Measurements from ENCODE around the gene GRK2. TPM values are rescaled to one million over a fixed set of nuclear protein-coding genes. Genes with fewer than 3 reads are reported as not detected.

GRK2 gene
- polyA plus RNA-seq, 1 donor from 2014 or later: 26.2 TPM

DNA sequence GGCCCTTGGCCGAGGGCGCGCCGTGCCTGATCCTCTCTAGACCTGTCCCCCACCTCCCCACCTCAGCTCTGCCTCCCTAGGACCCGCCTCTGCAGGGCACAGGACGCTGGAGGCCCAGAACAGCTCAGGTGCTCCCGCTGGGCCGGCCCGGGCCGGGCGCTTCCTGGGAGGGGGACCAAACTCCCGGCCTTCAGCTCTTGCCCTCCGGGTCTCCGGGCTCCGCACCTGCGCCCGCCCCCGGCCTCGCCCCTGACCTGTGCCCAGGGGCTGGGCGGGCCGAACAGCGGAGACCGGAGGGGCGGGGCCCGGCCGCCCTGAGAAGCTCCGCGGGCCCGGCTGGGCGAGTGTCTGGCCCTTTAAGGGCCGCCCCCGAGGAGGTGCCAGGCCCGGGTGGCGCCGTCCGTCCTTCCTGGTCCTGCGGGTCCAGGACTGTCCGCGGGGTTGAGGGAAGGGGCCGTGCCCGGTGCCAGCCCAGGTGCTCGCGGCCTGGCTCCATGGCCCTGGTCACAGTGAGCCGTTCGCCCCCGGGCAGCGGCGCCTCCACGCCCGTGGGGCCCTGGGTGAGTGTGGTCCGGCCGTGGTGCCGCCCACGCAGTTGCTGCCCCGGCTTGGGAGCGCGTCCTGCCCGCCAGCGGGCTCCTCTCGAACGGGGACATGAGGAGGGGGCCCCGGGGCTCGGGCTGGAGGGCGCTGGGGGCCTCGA lies 37.0 kb downstream of the GRK2 start, which contains the start of gene SSH3:
SSH3 (plus strand) TSS at position 399 of the 703 bp plus-strand sequence; CDS start at position 495, 96 bp downstream.
- Mint-ChIP-seq H3K4me1 (peaks cover 0 to 4% (median under 1%) of the 10 kb centered on the region in 3 donors), H3K27ac (peak within 1 kb of the TSS in 1 of 3 donors; percentile 59), H3K9me3 (no peaks in the 10 kb centered on the region), H3K27me3 (no peaks in the 10 kb centered on the region), H3K36me3 (peaks cover 4% of the 10 kb centered on the region), H3K4me3 (peak within 1 kb of the TSS in 3 of 4 donors; percentile 5 to 65 (median 22))

DNA sequence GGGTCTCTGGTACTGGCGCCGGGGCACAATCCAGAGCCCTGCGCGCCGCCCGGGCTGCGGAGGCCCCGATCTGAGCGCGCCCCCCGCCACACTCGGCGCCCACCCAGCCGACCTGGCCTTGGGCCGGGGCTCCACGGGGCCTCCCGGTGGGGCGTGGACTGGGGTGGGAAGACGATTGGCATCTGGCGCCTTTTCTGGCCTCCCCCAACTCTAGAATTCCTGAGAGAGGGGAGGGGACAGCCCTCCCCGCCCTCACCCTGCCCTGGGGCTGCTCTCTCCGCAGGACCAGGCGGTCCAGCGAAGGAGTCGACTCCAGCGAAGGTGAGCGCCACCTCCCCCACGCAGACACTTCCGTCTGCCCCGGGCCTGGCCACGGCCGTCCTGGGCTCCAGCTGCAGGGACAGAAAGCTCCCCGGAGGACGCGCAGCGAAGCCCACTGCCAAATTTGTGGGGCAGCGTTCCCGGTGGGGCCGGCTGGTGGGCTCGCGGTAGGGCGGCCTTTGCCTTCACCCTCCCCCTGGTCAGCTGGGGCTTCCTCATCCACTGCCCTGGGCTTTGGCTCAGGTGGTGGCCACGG lies 37.6 kb downstream of the GRK2 start:
- peak overlapping the region in 1 of 4 donors; percentile 65 for H3K4me3 Mint-ChIP-seq
- no peaks in the 10 kb centered on the region for H3K4me1 Mint-ChIP-seq
- no peak overlapping the region for H3K27ac Mint-ChIP-seq
- H3K9me3 Mint-ChIP-seq: no peaks in the 10 kb centered on the region
- H3K36me3 Mint-ChIP-seq: no peaks in the 10 kb centered on the region
- H3K27me3 Mint-ChIP-seq: no peaks in the 10 kb centered on the region

DNA sequence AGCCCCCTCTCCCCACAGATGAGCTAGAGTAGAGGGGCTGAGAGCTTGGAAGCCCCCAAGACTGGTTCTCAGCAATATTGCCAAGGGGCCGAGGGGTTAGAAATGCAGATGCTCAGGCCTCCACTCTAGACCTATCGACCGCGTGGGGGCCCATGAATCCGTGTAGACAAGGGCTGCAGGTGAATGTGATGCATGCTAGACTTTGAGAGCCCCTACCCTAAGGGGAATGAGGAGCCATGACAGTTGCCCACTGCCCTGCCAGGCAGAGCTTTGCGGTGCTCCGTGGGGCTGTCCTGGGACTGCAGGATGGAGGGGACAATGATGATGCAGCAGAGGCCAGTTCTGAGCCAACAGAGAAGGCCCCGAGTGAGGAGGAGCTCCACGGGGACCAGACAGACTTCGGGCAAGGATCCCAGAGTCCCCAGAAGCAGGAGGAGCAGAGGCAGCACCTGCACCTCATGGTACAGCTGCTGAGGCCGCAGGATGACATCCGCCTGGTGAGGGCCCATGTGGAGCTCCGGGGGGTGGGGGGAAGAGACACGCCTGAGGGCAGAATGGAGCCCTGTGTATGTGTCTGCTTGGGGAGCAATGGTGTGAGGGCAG lies 38.3 kb downstream of the GRK2 start:
- no peaks in the 10 kb centered on the region for H3K9me3 Mint-ChIP-seq
- peak overlapping the region in 2 of 4 donors; percentile 34 to 43 for H3K4me3 Mint-ChIP-seq
- H3K36me3 Mint-ChIP-seq: no peaks in the 10 kb centered on the region
- H3K27ac Mint-ChIP-seq: no peak overlapping the region
- no peaks in the 10 kb centered on the region for H3K27me3 Mint-ChIP-seq
- peaks cover 0 to 1% (median 0%) of the 10 kb centered on the region in 3 donors for H3K4me1 Mint-ChIP-seq

DNA sequence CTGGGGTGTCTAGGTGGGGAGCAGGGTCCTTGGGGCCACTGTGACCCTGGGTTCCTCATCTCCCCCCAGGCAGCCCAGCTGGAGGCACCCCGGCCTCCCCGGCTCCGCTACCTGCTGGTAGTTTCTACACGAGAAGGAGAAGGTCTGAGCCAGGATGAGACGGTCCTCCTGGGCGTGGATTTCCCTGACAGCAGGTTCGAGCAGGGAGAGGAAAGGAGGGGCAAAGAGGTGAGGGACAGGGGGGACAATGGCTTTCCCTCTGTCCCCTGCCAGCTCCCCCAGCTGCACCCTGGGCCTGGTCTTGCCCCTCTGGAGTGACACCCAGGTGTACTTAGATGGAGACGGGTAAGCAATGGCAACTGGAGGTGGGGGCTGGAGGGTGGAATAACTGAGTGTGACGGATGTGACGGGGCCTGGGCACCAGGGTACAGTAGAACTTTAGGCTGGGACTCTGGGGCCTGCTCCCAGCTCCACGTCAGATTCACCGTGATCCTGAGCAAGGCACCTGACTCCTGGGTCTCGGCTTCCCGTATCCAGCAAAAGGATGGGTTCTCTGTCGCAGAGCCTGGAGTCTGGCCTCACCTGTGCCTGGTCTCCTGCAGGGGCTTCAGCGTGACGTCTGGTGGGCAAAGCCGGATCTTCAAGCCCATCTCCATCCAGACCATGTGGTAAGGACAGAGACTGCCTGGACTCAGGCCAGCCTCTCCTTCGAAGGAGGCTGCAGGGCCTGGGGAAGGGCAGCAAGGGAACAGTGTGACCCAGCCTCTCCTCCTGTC lies 40.7 kb downstream of the GRK2 start:
- H3K27ac Mint-ChIP-seq: no peak overlapping the region
- peaks cover 0 to 1% (median 0%) of the 10 kb centered on the region in 3 donors for H3K4me1 Mint-ChIP-seq
- no peak overlapping the region for H3K4me3 Mint-ChIP-seq
- no peaks in the 10 kb centered on the region for H3K27me3 Mint-ChIP-seq
- H3K9me3 Mint-ChIP-seq: no peaks in the 10 kb centered on the region
- H3K36me3 Mint-ChIP-seq: no peaks in the 10 kb centered on the region

DNA sequence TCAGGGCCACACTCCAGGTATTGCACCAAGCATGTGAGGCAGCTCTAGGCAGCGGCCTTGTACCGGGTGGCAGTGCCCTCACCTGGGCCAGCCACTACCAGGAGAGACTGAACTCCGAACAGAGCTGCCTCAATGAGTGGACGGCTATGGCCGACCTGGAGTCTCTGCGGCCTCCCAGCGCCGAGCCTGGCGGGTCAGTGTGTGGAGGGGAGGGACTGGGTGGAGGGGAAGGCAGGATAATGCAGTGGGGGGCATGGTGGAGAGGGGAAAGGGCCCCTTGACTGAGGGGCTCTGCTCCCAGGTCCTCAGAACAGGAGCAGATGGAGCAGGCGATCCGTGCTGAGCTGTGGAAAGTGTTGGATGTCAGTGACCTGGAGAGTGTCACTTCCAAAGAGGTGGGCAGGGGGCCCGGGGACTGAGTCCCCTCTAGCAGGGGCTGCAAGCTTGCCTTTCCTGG lies 41.3 kb downstream of the GRK2 start:
- Mint-ChIP-seq H3K27me3 (no peaks in the 10 kb centered on the region), H3K36me3 (no peaks in the 10 kb centered on the region), H3K4me3 (no peak overlapping the region), H3K27ac (no peak overlapping the region), H3K9me3 (no peaks in the 10 kb centered on the region), H3K4me1 (peaks cover 4% of the 10 kb centered on the region in 3 donors)

DNA sequence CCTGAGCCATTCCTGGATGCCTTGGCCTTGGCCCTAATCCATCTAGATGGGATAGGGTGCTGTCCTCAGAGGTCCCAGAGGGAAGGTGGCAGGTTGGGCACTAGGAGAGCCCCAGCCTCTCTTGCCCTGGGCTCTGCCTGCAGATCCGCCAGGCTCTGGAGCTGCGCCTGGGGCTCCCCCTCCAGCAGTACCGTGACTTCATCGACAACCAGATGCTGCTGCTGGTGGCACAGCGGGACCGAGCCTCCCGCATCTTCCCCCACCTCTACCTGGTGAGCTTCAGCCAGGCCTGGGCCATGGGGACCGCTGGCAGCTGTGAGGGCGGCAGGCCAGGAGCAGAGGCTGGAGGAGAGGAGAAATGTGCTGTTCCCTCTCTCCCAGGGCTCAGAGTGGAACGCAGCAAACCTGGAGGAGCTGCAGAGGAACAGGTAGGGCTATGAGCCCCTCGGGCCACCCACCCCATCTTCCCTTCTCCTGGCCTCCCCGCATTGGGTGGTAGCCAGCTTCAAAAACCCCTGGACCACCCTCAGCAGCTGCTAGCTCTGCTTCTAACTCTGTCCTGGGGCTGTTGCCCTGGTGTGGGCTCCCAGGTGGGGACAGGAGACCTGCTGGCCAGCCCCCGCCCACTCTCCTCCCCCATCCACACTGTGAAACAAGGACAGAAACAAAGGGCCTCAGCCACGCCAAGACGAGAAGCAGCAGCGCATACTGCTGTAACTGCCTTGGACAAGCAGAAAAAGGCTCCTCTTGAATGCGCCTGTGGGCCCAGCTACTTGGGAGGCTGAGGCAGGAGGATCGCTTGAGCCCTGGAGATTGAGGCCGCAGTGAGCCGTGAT lies 42.0 kb downstream of the GRK2 start:
- no peaks in the 10 kb centered on the region for H3K9me3 Mint-ChIP-seq
- H3K36me3 Mint-ChIP-seq: no peaks in the 10 kb centered on the region
- no peak overlapping the region for H3K4me3 Mint-ChIP-seq
- H3K4me1 Mint-ChIP-seq: peaks cover 5 to 9% (median 9%) of the 10 kb centered on the region in 3 donors
- no peak overlapping the region for H3K27ac Mint-ChIP-seq
- H3K27me3 Mint-ChIP-seq: no peaks in the 10 kb centered on the region

DNA sequence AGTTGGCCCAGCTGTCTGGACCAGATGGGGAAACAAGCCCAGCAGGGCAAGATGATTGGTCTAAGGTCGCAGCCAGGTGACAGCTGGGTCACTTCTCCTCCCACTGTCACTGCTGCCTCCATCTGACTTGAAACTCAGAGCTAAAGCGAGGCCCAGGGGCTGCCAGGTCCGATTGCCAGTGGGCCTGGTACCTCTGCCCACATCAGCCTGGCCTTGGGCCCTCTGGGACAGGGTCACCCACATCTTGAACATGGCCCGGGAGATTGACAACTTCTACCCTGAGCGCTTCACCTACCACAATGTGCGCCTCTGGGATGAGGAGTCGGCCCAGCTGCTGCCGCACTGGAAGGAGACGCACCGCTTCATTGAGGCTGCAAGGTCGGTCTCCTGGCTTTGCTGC lies 42.9 kb downstream of the GRK2 start:
- no peaks in the 10 kb centered on the region for H3K27me3 Mint-ChIP-seq
- H3K9me3 Mint-ChIP-seq: no peaks in the 10 kb centered on the region
- H3K4me3 Mint-ChIP-seq: no peak overlapping the region
- H3K27ac Mint-ChIP-seq: no peak overlapping the region
- peaks cover 5 to 9% (median 9%) of the 10 kb centered on the region in 3 donors for H3K4me1 Mint-ChIP-seq
- H3K36me3 Mint-ChIP-seq: no peaks in the 10 kb centered on the region

DNA sequence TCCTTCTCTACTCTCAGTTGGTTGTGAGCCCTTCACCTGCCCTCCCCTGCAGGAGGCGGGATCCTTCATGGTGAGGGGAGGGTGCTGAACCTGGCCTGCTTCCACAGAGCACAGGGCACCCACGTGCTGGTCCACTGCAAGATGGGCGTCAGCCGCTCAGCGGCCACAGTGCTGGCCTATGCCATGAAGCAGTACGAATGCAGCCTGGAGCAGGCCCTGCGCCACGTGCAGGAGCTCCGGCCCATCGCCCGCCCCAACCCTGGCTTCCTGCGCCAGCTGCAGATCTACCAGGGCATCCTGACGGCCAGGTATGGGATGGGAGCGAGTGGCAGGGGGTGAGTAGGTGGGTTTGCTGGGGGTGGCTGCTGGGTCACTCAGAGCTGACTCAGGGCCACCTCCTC lies 43.4 kb downstream of the GRK2 start:
- Mint-ChIP-seq H3K27ac (no peak overlapping the region), H3K4me3 (no peak overlapping the region), H3K36me3 (no peaks in the 10 kb centered on the region), H3K4me1 (peaks cover 5 to 9% (median 9%) of the 10 kb centered on the region in 3 donors), H3K27me3 (no peaks in the 10 kb centered on the region), H3K9me3 (no peaks in the 10 kb centered on the region)

DNA sequence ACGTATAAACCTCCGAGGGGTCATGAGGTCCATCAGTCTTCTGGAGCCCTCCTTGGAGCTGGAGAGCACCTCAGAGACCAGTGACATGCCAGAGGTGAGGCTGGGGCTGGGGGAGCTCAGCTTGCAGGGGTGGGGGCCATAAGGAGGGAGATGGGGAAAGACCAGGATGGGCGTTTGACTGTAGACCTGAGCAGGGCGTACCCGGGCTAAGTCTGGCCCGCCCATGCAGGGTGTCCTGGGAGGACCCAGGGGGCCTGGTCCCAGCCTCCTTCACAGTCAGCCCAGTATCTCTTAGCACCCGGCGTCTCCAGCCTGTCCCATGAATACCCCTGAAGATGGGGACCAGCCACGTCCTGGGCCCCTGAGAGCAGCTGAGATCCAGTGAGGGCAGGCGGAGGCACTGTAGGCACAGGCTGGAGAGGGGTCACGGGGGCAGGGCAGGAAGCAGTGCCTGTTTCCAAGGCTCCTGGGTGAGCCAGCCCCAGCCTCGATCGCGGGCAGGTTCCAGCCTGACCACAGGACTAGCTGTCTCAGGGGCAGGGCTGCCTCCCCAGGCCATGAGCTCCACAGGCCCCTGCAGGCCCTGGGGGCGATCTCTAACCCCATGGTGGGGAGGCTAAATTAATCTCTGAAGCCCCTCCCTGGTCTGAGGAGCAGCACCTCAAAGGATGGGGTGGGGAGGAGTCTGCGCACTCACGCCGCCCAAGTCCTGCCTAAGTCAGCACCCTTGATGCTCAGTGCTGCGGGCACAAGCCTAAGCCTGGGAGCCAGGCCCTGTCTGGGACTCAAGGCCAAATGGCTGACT lies 44.2 kb downstream of the GRK2 start:
- peak overlapping the region in 1 of 3 donors; percentile 82 for H3K27ac Mint-ChIP-seq
- H3K9me3 Mint-ChIP-seq: no peaks in the 10 kb centered on the region
- H3K4me1 Mint-ChIP-seq: peaks cover 9 to 10% (median 9%) of the 10 kb centered on the region in 3 donors
- no peaks in the 10 kb centered on the region for H3K27me3 Mint-ChIP-seq
- peak overlapping the region in 1 of 4 donors; percentile 57 for H3K4me3 Mint-ChIP-seq
- H3K36me3 Mint-ChIP-seq: no peaks in the 10 kb centered on the region

DNA sequence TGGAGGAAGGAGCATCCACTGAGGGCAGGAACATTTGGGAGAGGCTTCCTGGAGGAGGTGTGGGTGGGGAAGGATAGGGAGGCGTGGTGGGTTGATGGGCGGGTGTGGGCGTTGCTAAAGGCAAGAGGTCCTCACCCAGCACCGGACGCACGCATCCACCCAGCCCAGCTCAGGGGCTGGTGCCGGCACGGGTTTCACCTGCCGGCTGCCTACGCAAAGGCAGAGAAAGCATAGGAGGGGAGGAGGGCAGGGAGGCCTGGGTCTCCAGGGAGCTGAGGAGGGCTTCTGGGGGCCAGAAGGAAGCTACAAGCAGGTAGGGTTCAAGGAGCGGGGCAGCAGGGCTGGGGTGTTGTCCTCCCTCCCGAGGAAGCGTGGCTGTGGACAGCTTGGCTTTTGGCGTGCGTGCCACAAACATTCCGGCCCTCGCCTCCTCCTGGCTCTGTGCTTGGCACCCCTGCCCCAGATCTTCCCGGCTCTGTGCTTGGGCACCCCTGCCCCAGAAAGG lies 44.8 kb downstream of the GRK2 start:
- H3K9me3 Mint-ChIP-seq: no peaks in the 10 kb centered on the region
- H3K4me3 Mint-ChIP-seq: peak overlapping the region in 1 of 4 donors; percentile 57
- H3K27ac Mint-ChIP-seq: peak overlapping the region in 1 of 3 donors; percentile 82
- H3K4me1 Mint-ChIP-seq: peaks cover 9 to 11% (median 9%) of the 10 kb centered on the region in 3 donors
- H3K36me3 Mint-ChIP-seq: no peaks in the 10 kb centered on the region
- no peaks in the 10 kb centered on the region for H3K27me3 Mint-ChIP-seq

DNA sequence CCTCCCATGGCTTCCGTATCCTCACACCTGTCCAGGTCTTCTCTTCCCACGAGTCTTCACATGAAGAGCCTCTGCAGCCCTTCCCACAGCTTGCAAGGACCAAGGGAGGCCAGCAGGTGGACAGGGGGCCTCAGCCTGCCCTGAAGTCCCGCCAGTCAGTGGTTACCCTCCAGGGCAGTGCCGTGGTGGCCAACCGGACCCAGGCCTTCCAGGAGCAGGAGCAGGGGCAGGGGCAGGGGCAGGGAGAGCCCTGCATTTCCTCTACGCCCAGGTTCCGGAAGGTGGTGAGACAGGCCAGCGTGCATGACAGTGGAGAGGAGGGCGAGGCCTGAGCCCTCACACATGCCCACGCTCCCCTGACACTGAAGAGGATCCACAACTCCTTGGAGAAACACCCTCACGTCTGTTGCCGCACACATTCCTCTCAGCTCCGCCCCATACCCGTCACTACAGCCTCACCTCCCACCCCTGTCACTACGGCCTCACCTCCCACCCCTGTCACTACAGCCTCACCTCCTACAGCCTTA lies 45.3 kb downstream of the GRK2 start:
- Mint-ChIP-seq H3K36me3 (no peaks in the 10 kb centered on the region), H3K27ac (peak overlapping the region in 1 of 3 donors; percentile 86), H3K4me3 (no peak overlapping the region), H3K27me3 (no peaks in the 10 kb centered on the region), H3K4me1 (peaks cover 9 to 11% (median 9%) of the 10 kb centered on the region in 3 donors), H3K9me3 (no peaks in the 10 kb centered on the region)

DNA sequence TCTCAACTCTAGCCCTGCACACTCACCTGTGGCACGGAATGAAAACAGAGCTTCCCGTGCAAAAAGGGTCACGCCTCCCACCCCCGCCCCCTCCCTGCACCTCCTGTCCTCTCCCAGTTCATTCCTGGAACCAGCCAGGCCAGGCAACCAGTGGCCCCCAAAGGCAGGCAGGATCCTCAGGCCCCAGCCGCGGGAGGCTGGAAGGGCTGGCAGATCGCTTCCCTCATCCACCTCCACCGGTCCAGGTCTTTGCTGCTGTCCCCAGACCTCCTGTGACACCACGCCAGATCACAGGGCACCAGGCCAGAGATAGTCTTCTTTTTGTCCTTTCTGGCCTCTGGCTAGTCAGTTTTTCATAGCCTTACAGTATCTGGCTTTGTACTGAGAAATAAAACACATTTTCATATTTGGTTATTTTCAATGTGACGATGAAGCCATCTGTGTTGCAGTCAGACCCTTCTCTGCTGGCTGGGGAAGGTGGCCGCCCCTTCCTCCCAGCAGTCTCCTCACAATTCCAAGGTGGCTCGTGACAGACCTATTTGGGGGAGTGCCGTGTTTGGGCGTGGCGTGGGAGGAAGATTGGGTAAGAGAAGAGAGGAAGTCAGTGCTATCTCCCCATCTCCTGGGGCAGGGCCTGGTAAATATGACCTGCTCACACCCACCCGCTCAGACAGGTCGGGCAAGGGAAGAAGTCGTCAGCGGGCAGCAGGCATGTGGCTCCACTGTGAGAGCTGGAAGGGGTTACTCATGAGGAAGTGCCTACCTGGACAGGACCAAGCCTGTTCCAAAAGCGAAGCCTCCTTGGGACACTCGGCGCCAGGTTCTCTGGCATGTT lies 46.1 kb downstream of the GRK2 start:
- Mint-ChIP-seq H3K27me3 (no peaks in the 10 kb centered on the region), H3K4me3 (peak overlapping the region in 2 of 4 donors; percentile 62 to 89), H3K27ac (peak overlapping the region; percentile 70 to 88 (median 86)), H3K4me1 (peaks cover 9 to 12% (median 11%) of the 10 kb centered on the region in 3 donors), H3K36me3 (no peaks in the 10 kb centered on the region), H3K9me3 (no peaks in the 10 kb centered on the region)
